Measurements from ENCODE around the gene GALNT8. TPM values are rescaled to one million over a fixed set of nuclear protein-coding genes. Genes with fewer than 3 reads are reported as not detected.

Gene GALNT8
- polyA plus RNA-seq, 3 donors = 0.04 TPM; not detected in 2

DNA sequence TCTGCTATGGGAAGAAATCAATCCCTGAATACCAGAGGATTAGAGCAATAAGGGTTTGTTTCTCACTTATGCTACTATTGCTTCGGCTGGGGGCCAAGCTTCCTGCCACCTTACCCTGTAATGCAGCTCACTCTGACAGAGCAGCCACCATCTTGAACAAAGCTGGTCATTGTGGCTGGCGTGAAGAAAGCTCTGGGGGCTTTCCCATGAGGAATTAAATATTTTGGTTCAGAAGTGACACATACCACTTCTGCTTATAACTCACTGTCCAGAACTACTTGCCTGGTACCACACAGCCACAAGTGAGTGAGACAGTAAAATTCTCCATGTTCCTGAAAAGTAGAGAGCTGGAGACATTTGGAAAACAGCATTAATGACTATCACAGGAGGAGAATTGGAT is 82.6 kb downstream of the GALNT8 start:
- Histone ChIP-seq H3K4me2 (replicated peaks; ENCODE audit: extremely low read depth, low read length, poor library complexity, severe bottlenecking) (no peak overlapping the region), H2AFZ (ENCODE audit: insufficient read depth, low read depth, low read length, poor library complexity, severe bottlenecking) (no peak overlapping the region), H3K4me1 (ENCODE audit: control insufficient read depth in 1 of 2, insufficient read depth in 2 of 2, low read length in 2 of 2) (no peaks in the 10 kb centered on the region), H3K27me3 (ENCODE audit: control insufficient read depth in 2 of 2, insufficient read depth in 2 of 2, low read length in 2 of 2) (peaks cover 11 to 22% of the 10 kb centered on the region in 2 donors), H3K9me3 (replicated peaks in 1 of 2; ENCODE audit: control insufficient read depth in 1 of 2, insufficient read depth in 1 of 2, low read length in 2 of 2) (no peaks in the 10 kb centered on the region), H4K20me1 (ENCODE audit: insufficient read depth, low read length) (no peaks in the 10 kb centered on the region), H3K4me3 (replicated peaks in 1 of 3; ENCODE audit: low read depth in 2 of 3, low read length in 3 of 3) (no peak overlapping the region), H3K27ac (ENCODE audit: low read depth in 1 of 2, low read length in 2 of 2) (no peak overlapping the region), H3K36me3 (replicated peaks in 1 of 2; ENCODE audit: control insufficient read depth in 1 of 2, insufficient read depth in 2 of 2, low read length in 2 of 2) (no peaks in the 10 kb centered on the region), H3K9ac (ENCODE audit: insufficient read depth, low read length, poor library complexity, severe bottlenecking) (no peak overlapping the region), H3K79me2 (ENCODE audit: insufficient read depth, low read length) (no peaks in the 10 kb centered on the region)
- H3K9me3 Mint-ChIP-seq = no peaks in the 10 kb centered on the region
- intact Hi-C loops (cut with micrococcal nuclease) = no loop called here
- no peaks in the 10 kb centered on the region for H3K36me3 Mint-ChIP-seq
- H3K27me3 Mint-ChIP-seq (ENCODE audit: low read depth in 3 of 3) = peaks cover 31 to 42% (median 36%) of the 10 kb centered on the region in 3 donors
- no peak for DNase-seq
- peaks cover 3% of the 10 kb centered on the region for H3K4me1 Mint-ChIP-seq
- H3K27ac Mint-ChIP-seq = no peak overlapping the region
- TF ChIP-seq CTCF (IDR thresholded peaks at IDR 0.05) = no peak
- no peak overlapping the region for H3K4me3 Mint-ChIP-seq
- WGBS (ENCODE audit: insufficient coverage) = no CpG with 5 or more reads among the region's 2 CpGs

DNA sequence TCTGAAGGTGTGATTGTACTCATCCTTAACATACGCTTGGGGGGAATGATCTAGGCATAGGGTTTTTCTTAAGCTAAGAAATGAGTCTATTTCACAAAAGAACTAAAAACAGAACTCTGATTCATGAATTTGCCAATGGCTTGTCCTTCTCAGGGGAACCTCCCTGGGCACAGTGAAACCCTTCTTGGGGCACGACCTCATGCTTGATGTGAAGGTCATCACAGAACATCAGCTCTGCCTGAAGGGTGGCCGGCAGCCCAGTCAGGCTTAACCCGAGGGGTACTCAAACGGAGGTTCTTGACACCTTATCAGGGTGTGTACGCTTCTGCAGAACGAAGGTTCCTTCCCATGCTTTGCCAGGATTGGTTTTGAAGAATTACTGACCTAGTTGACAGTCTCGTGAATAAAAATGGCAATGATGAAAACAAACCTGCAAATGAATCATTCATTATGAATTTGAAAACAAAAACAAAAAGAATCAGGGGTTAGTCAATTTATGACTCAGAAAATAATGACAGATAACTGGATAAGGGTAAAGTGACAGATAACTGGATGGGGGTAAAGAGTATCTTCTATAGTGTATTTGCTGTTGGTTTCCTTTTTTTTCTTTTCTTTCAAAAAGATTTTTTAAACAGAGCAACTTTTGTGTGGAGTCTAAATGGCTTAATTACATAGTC is 86.4 kb downstream of the GALNT8 start:
- Histone ChIP-seq H3K4me2 (replicated peaks; ENCODE audit: extremely low read depth, low read length, poor library complexity, severe bottlenecking) (no peak overlapping the region), H3K36me3 (replicated peaks in 1 of 2; ENCODE audit: control insufficient read depth in 1 of 2, insufficient read depth in 2 of 2, low read length in 2 of 2) (no peaks in the 10 kb centered on the region), H3K27ac (ENCODE audit: low read depth in 1 of 2, low read length in 2 of 2) (no peak overlapping the region), H3K4me1 (ENCODE audit: control insufficient read depth in 1 of 2, insufficient read depth in 2 of 2, low read length in 2 of 2) (peaks cover 0 to 5% of the 10 kb centered on the region in 2 donors), H3K79me2 (ENCODE audit: insufficient read depth, low read length) (no peaks in the 10 kb centered on the region), H3K27me3 (ENCODE audit: control insufficient read depth in 2 of 2, insufficient read depth in 2 of 2, low read length in 2 of 2) (peaks cover 25 to 49% of the 10 kb centered on the region in 2 donors), H3K4me3 (replicated peaks in 1 of 3; ENCODE audit: low read depth in 2 of 3, low read length in 3 of 3) (no peak overlapping the region), H3K9ac (ENCODE audit: insufficient read depth, low read length, poor library complexity, severe bottlenecking) (no peak overlapping the region), H2AFZ (ENCODE audit: insufficient read depth, low read depth, low read length, poor library complexity, severe bottlenecking) (no peak overlapping the region), H4K20me1 (ENCODE audit: insufficient read depth, low read length) (no peaks in the 10 kb centered on the region), H3K9me3 (replicated peaks in 1 of 2; ENCODE audit: control insufficient read depth in 1 of 2, insufficient read depth in 1 of 2, low read length in 2 of 2) (peaks cover 0 to 9% of the 10 kb centered on the region in 2 donors)
- intact Hi-C loops (cut with micrococcal nuclease) = no loop called here
- Mint-ChIP-seq H3K27me3 (ENCODE audit: low read depth in 3 of 3) (peaks cover 61 to 71% (median 67%) of the 10 kb centered on the region in 3 donors), H3K36me3 (no peaks in the 10 kb centered on the region), H3K4me1 (peaks cover 3% of the 10 kb centered on the region), H3K9me3 (peaks cover 0 to 5% (median 0%) of the 10 kb centered on the region in 7 donors), H3K27ac (no peak overlapping the region), H3K4me3 (peak overlapping the region in 1 of 2 donors; percentile 20)
- DNase-seq = no peak
- no peak for TF ChIP-seq CTCF (IDR thresholded peaks at IDR 0.05)
- 100% methylated on average over 4 of the region's 8 CpGs for WGBS (ENCODE audit: insufficient coverage)
